RPMI7951 (cell line): ENCODE results near the gene TNFSF15. TPM values are rescaled to one million over a fixed set of nuclear protein-coding genes. Genes with fewer than 3 reads are reported as not detected.

Experiments
- DNase-seq: peaks from one replicate; pipeline ENCODE4 v3.0.0-alpha.2; 2012; ENCODE audit warnings: low read depth
- total RNA-seq: library from RNA; depleted of rRNA; stranded (reverse); fragments of >200 nt; shearing (Covaris generic); gene quantifications from 2 replicates; pipeline ENCODE4 v1.2.3, GENCODE V29; 2014

TNFSF15 gene
- total RNA-seq, 1 experiment from 2014 or later: 0.24 TPM

- DNase-seq: no peak
Observed at GRCh38 chr9:114825126-114825795, 19.4 kb upstream of the TNFSF15 start.

- peak; percentile 65 for DNase-seq
Observed at GRCh38 chr9:114824110-114824509, 18.3 kb upstream of the TNFSF15 start.

- DNase-seq: no peak
Observed at GRCh38 chr9:114823441-114823840, 17.6 kb upstream of the TNFSF15 start.

GRCh38 chr9:114822708-114823107 lies 16.9 kb upstream of the TNFSF15 start:
- DNase-seq: no peak

GRCh38 chr9:114820776-114821501 lies 15.1 kb upstream of the TNFSF15 start:
- DNase-seq: no peak

GRCh38 chr9:114818178-114818577 lies 12.3 kb upstream of the TNFSF15 start:
- no peak for DNase-seq

- DNase-seq: no peak
Observed at GRCh38 chr9:114813717-114814418, 8.0 kb upstream of the TNFSF15 start.

GRCh38 chr9:114811966-114812636 lies 6.3 kb upstream of the TNFSF15 start:
- no peak for DNase-seq

- peak; percentile 68 for DNase-seq
Observed at GRCh38 chr9:114811301-114811700, 5.5 kb upstream of the TNFSF15 start.

GRCh38 chr9:114810614-114811013 lies 4.8 kb upstream of the TNFSF15 start:
- no peak for DNase-seq

- no peak for DNase-seq
Observed at GRCh38 chr9:114806526-114806900, 674 bp upstream of the TNFSF15 start.

- DNase-seq: peak; percentile 93
Observed at GRCh38 chr9:114804505-114804904, 1.3 kb downstream of the TNFSF15 start.

GRCh38 chr9:114803479-114804265 lies 2.2 kb downstream of the TNFSF15 start:
- DNase-seq: peak; percentile 28

GRCh38 chr9:114799925-114800324 lies 5.9 kb downstream of the TNFSF15 start:
- DNase-seq: no peak

GRCh38 chr9:114799441-114799840 lies 6.4 kb downstream of the TNFSF15 start:
- no peak for DNase-seq

- DNase-seq: no peak
Observed at GRCh38 chr9:114798780-114799427, 6.9 kb downstream of the TNFSF15 start.

- DNase-seq: no peak
Observed at GRCh38 chr9:114798101-114798500, 7.7 kb downstream of the TNFSF15 start.

GRCh38 chr9:114792396-114792795 lies 13.4 kb downstream of the TNFSF15 start:
- DNase-seq: no peak

- DNase-seq: peak; percentile 45
Observed at GRCh38 chr9:114791736-114792135, 14.1 kb downstream of the TNFSF15 start.

- no peak for DNase-seq
Observed at GRCh38 chr9:114791312-114791711, 14.5 kb downstream of the TNFSF15 start.

GRCh38 chr9:114790521-114790920 lies 15.3 kb downstream of the TNFSF15 start:
- peak; percentile 27 for DNase-seq
